Smooth muscle cell (in vitro differentiated cells): Measurements from ENCODE around the gene NEO1. TPM values are rescaled to one million over a fixed set of nuclear protein-coding genes. Genes with fewer than 3 reads are reported as not detected.

Experiments
- DNase-seq: peaks from one replicate; lab custom pipeline; 2025; ENCODE audit not compliant: unreplicated experiment; lab: John Stamatoyannopoulos, UW
- H2AFZ ChIP-seq: fragments of 200-600 bp; sonication (generic); 2 replicates; pipeline ENCODE4 v1.6.0; 2016; ENCODE audit warnings: antibody characterized with exemption, low read depth, mild to moderate bottlenecking
- H3F3A ChIP-seq: fragments of 200-600 bp; sonication (generic); 2 replicates; pipeline ENCODE4 v1.6.0; 2017; ENCODE audit warnings: antibody characterized with exemption, low read depth
- H3K27ac ChIP-seq: fragments of 200-600 bp; sonication (generic); 2 replicates; pipeline ENCODE4 v1.5.1; 2016; ENCODE audit warnings: low read depth, mild to moderate bottlenecking
- H3K27me3 ChIP-seq: fragments of 200-600 bp; sonication (generic); 2 replicates; pipeline ENCODE4 v1.6.1; 2016; ENCODE audit warnings: low read depth, mild to moderate bottlenecking
- H3K36me3 ChIP-seq: fragments of 200-600 bp; sonication (generic); 2 replicates; pipeline ENCODE4 v1.5.1; 2016; ENCODE audit warnings: low read depth
- H3K4me1 ChIP-seq: fragments of 200-600 bp; sonication (generic); 2 replicates; pipeline ENCODE4 v1.5.1; 2016; ENCODE audit warnings: low read depth
- H3K4me2 ChIP-seq: fragments of 200-600 bp; sonication (generic); 2 replicates; pipeline ENCODE4 v1.6.0; 2016; ENCODE audit warnings: mild to moderate bottlenecking
- H3K4me3 ChIP-seq: fragments of 200-600 bp; sonication (generic); 2 replicates; pipeline ENCODE4 v1.5.1; 2016; ENCODE audit warnings: mild to moderate bottlenecking
- H3K79me2 ChIP-seq: fragments of 200-600 bp; sonication (generic); 2 replicates; pipeline ENCODE4 v1.6.0; 2016; ENCODE audit warnings: low read depth, mild to moderate bottlenecking
- H3K9ac ChIP-seq: fragments of 200-600 bp; sonication (generic); 2 replicates; pipeline ENCODE4 v1.6.0; 2016; ENCODE audit warnings: low read depth
- H3K9me3 ChIP-seq: fragments of 200-600 bp; sonication (generic); replicated peaks from 2 replicates; pipeline ENCODE4 v1.5.1; 2016; ENCODE audit warnings: low read depth
- H4K20me1 ChIP-seq: fragments of 200-600 bp; sonication (generic); 2 replicates; pipeline ENCODE4 v1.6.0; 2016; ENCODE audit warnings: low read depth
- CTCF ChIP-seq: fragments of 200-600 bp; sonication (generic); IDR thresholded peaks from 2 replicates; pipeline ENCODE4 v1.5.1; 2017; ENCODE audit warnings: borderline replicate concordance, mild to moderate bottlenecking, antibody characterized with exemption; ENCODE audit not compliant: insufficient read depth, poor library complexity, severe bottlenecking
- WGBS: methylation state at CpG from one replicate; pipeline ENCODE4 v1.1.7; 2016; ENCODE audit warnings: low lambda C conversion rate; 5-methylcytosine and 5-hydroxymethylcytosine counted together
- polyA plus RNA-seq: library from polyadenylated mRNA; unstranded; fragments of >200 nt; fragmentation: Nextera tagmentation; extraction: Ambion mirVana; gene quantifications from 2 replicates; pipeline ENCODE4 v1.2.1, GENCODE V29; 2016
- total RNA-seq: library from RNA; depleted of rRNA; stranded (reverse); fragments of >200 nt; gene quantifications from 2 replicates; pipeline ENCODE4 v1.2.3, GENCODE V29; 2014

The NEO1 gene
- total and polyA plus RNA-seq, 2 experiments from 2014 or later, result 4.9 to 21.8 TPM

GRCh38 chr15:73240866-73241499 is 188.7 kb downstream of the NEO1 start:
- no peak overlapping the region for H2AFZ ChIP-seq
- H3K4me1 ChIP-seq, result no peaks in the 10 kb centered on the region
- no peaks in the 10 kb centered on the region for H4K20me1 ChIP-seq
- no peaks in the 10 kb centered on the region for H3K36me3 ChIP-seq
- H3K9me3 ChIP-seq, result no peaks in the 10 kb centered on the region
- H3K27ac ChIP-seq, result no peak overlapping the region
- DNase-seq, result no peak
- no peaks in the 10 kb centered on the region for H3K27me3 ChIP-seq
- no peak overlapping the region for H3K9ac ChIP-seq
- WGBS, result 28% methylated on average over 4 of the region's 4 CpGs
- H3K79me2 ChIP-seq, result no peaks in the 10 kb centered on the region
- no peaks in the 10 kb centered on the region for H3F3A ChIP-seq
- peak; percentile 90 for TF ChIP-seq CTCF
- H3K4me2 ChIP-seq, result no peak overlapping the region
- H3K4me3 ChIP-seq, result no peak overlapping the region

GRCh38 chr15:73244333-73244732 is 192.1 kb downstream of the NEO1 start:
- 71% methylated on average over 6 of the region's 6 CpGs for WGBS
- H4K20me1 ChIP-seq, result no peaks in the 10 kb centered on the region
- H3K27me3 ChIP-seq, result no peaks in the 10 kb centered on the region
- no peaks in the 10 kb centered on the region for H3K4me1 ChIP-seq
- no peaks in the 10 kb centered on the region for H3F3A ChIP-seq
- no peak overlapping the region for H3K27ac ChIP-seq
- TF ChIP-seq CTCF, result peak; percentile 22
- no peak overlapping the region for H2AFZ ChIP-seq
- no peak for DNase-seq
- H3K9me3 ChIP-seq, result no peaks in the 10 kb centered on the region
- no peaks in the 10 kb centered on the region for H3K36me3 ChIP-seq
- H3K4me3 ChIP-seq, result no peak overlapping the region
- no peak overlapping the region for H3K4me2 ChIP-seq
- H3K9ac ChIP-seq, result no peak overlapping the region
- H3K79me2 ChIP-seq, result no peaks in the 10 kb centered on the region

- Histone ChIP-seq H4K20me1 (no peaks in the 10 kb centered on the region), H3F3A (no peaks in the 10 kb centered on the region), H3K4me2 (no peak overlapping the region), H3K27ac (no peak overlapping the region), H2AFZ (no peak overlapping the region), H3K27me3 (no peaks in the 10 kb centered on the region), H3K4me3 (no peak overlapping the region), H3K9ac (no peak overlapping the region), H3K36me3 (no peaks in the 10 kb centered on the region), H3K9me3 (no peaks in the 10 kb centered on the region), H3K79me2 (no peaks in the 10 kb centered on the region), H3K4me1 (no peaks in the 10 kb centered on the region)
- DNase-seq, result no peak
- no peak for TF ChIP-seq CTCF
Measured at GRCh38 chr15:73246439-73246838, 194.2 kb downstream of the NEO1 start.

- H3K79me2 ChIP-seq, result no peaks in the 10 kb centered on the region
- H3F3A ChIP-seq, result no peaks in the 10 kb centered on the region
- no peaks in the 10 kb centered on the region for H3K36me3 ChIP-seq
- no peaks in the 10 kb centered on the region for H4K20me1 ChIP-seq
- no peak overlapping the region for H3K27ac ChIP-seq
- DNase-seq, result no peak
- 97% methylated on average over 1 of the region's 1 CpG for WGBS
- no peaks in the 10 kb centered on the region for H3K4me1 ChIP-seq
- no peak overlapping the region for H3K9ac ChIP-seq
- no peak overlapping the region for H2AFZ ChIP-seq
- no peak overlapping the region for H3K4me3 ChIP-seq
- no peaks in the 10 kb centered on the region for H3K27me3 ChIP-seq
- H3K4me2 ChIP-seq, result no peak overlapping the region
- no peak for TF ChIP-seq CTCF
- no peaks in the 10 kb centered on the region for H3K9me3 ChIP-seq
Measured at GRCh38 chr15:73246898-73247297, 194.6 kb downstream of the NEO1 start.
